Measurements from ENCODE around the gene AAMP. TPM values are rescaled to one million over a fixed set of nuclear protein-coding genes. Genes with fewer than 3 reads are reported as not detected.
"Not testable (repeated sequence)": the region's sequence is repeated elsewhere in the genome, so short reads cannot be mapped to it uniquely, and the experiment has no call there.

AAMP gene
- total RNA-seq, 1 donor from 2014 or later, result 82.2 TPM

GRCh38 chr2:218313356-218313755 is 43.4 kb upstream of the AAMP start:
- no peak for DNase-seq (ENCODE audit: extremely low spot score, unreplicated experiment)
- peaks cover 37% of the 10 kb centered on the region for H3K4me1 Mint-ChIP-seq (ENCODE audit: unreplicated experiment)
- H3K4me3 Mint-ChIP-seq, result no peak overlapping the region
- no peaks in the 10 kb centered on the region for H3K9me3 Mint-ChIP-seq
- TF ChIP-seq, protein P1, sequence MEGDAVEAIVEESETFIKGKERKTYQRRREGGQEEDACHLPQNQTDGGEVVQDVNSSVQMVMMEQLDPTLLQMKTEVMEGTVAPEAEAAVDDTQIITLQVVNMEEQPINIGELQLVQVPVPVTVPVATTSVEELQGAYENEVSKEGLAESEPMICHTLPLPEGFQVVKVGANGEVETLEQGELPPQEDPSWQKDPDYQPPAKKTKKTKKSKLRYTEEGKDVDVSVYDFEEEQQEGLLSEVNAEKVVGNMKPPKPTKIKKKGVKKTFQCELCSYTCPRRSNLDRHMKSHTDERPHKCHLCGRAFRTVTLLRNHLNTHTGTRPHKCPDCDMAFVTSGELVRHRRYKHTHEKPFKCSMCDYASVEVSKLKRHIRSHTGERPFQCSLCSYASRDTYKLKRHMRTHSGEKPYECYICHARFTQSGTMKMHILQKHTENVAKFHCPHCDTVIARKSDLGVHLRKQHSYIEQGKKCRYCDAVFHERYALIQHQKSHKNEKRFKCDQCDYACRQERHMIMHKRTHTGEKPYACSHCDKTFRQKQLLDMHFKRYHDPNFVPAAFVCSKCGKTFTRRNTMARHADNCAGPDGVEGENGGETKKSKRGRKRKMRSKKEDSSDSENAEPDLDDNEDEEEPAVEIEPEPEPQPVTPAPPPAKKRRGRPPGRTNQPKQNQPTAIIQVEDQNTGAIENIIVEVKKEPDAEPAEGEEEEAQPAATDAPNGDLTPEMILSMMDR (conservative IDR thresholded peaks at IDR 0.05), result no peak
- H3K36me3 Mint-ChIP-seq, result no peaks in the 10 kb centered on the region
- H3K27ac Mint-ChIP-seq, result no peak overlapping the region
- no peaks in the 10 kb centered on the region for H3K27me3 Mint-ChIP-seq

- no peak for DNase-seq (ENCODE audit: extremely low spot score, unreplicated experiment)
- H3K9me3 Mint-ChIP-seq, result no peaks in the 10 kb centered on the region
- TF ChIP-seq, protein P1 (conservative IDR thresholded peaks at IDR 0.05), result no peak
- H3K27ac Mint-ChIP-seq, result peak overlapping the region; percentile 65
- no peaks in the 10 kb centered on the region for H3K36me3 Mint-ChIP-seq
- no peaks in the 10 kb centered on the region for H3K27me3 Mint-ChIP-seq
- peak overlapping the region; percentile 3 for H3K4me3 Mint-ChIP-seq
- peaks cover 41% of the 10 kb centered on the region for H3K4me1 Mint-ChIP-seq (ENCODE audit: unreplicated experiment)
Measured at GRCh38 chr2:218312267-218312756, 42.4 kb upstream of the AAMP start.

DNA sequence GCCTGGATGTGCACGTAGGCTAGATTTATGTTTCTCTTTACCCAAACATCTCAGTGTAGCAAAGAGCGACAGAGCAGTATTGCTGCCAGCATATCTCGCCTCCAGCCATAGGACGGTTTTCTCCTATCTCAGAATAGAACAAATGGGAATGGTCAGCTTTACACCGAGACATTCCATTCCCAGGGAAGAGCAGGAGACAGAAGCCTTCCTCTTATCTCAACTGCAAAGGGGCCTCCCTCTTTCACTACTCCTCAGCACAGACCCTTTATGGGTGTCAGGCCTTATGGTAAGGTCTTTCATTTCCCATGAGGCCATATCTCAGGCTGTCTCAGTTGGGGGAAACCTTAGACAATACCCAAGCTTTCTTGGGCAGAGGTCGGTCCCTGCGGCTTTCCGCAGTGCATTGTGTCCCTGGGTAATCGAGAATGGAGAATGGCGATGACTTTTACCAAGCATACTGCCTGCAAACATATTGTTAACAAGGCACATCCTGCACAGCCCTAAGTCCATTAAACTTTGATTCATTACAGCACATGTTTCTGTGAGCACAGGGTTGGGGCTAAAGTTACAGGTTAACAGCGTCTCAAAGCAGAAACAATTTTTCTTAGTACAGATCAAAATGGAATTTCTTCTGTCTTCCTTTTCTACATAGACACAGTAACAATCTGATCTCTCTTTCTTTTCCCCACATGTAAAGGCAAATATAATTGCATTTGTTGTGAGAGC is 41.8 kb upstream of the AAMP start:
- Mint-ChIP-seq H3K4me1 (ENCODE audit: unreplicated experiment) (peaks cover 35% of the 10 kb centered on the region), H3K4me3 (peak overlapping the region; percentile 47), H3K27ac (peak overlapping the region; percentile 65)
- not testable (repeated sequence) for DNase-seq (ENCODE audit: extremely low spot score, unreplicated experiment); H3K9me3 Mint-ChIP-seq; H3K36me3 Mint-ChIP-seq; H3K27me3 Mint-ChIP-seq

- peaks cover 30% of the 10 kb centered on the region for H3K4me1 Mint-ChIP-seq (ENCODE audit: unreplicated experiment)
- TF ChIP-seq, protein P1 (conservative IDR thresholded peaks at IDR 0.05), result no peak
- H3K4me3 Mint-ChIP-seq, result peak overlapping the region; percentile 47
- H3K27me3 Mint-ChIP-seq, result no peaks in the 10 kb centered on the region
- no peaks in the 10 kb centered on the region for H3K9me3 Mint-ChIP-seq
- no peaks in the 10 kb centered on the region for H3K36me3 Mint-ChIP-seq
- H3K27ac Mint-ChIP-seq, result peak overlapping the region; percentile 65
- no peak for DNase-seq (ENCODE audit: extremely low spot score, unreplicated experiment)
Measured at GRCh38 chr2:218310853-218311540, 41.1 kb upstream of the AAMP start.

DNA sequence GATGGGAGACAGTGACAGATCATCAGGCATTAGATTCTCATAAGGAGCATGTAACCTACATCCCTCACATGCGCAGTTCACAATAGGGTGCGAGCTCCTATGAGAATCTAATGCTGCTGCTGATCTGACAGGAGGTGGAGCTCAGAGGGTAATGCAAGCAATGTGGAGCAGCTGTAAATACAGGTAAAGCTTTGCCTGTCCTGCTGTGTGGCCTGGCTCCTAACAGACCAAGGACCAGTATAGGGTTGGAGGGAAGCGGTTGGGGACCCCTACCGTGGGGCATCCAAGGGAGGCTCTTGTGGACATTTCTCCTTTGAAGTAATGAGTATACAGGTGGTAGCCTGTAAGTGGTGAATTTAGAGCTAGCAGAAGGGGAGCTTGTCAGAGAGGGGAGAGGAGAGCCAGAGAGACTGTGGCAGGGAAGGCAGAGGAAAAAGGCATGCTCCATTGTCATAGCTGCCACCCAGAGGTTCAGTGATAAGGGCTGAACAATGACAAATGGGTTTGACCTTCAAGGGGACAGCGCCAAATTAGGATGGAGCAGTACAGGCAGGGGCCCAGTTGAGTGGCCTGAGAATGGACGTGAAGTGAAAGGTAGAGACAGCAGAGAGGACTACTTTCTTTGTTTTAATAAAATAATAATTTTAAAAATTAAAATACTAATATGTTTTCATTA is 37.6 kb upstream of the AAMP start:
- no peaks in the 10 kb centered on the region for H3K9me3 Mint-ChIP-seq
- TF ChIP-seq, protein P1 (conservative IDR thresholded peaks at IDR 0.05), result no peak
- peak overlapping the region; percentile 22 for H3K27ac Mint-ChIP-seq
- H3K36me3 Mint-ChIP-seq, result no peaks in the 10 kb centered on the region
- H3K4me1 Mint-ChIP-seq (ENCODE audit: unreplicated experiment), result peaks cover 23% of the 10 kb centered on the region
- H3K4me3 Mint-ChIP-seq, result no peak overlapping the region
- no peak for DNase-seq (ENCODE audit: extremely low spot score, unreplicated experiment)
- H3K27me3 Mint-ChIP-seq, result no peaks in the 10 kb centered on the region
